ENCODE data around the gene CCDC124. TPM values are rescaled to one million over a fixed set of nuclear protein-coding genes. Genes with fewer than 3 reads are reported as not detected.

CCDC124 gene
- total and polyA plus RNA-seq, 2 experiments from 2014 or later = 19.4 to 97.7 TPM

- peak; percentile 47 for TF ChIP-seq EZH2phosphoT487 (IDR thresholded peaks at IDR 0.05; ENCODE audit: low read depth, severe bottlenecking, unreplicated experiment)
- TF ChIP-seq EZH2 (IDR thresholded peaks at IDR 0.05; ENCODE audit: borderline replicate concordance) = peak; percentile 33
- TF ChIP-seq, protein P1, sequence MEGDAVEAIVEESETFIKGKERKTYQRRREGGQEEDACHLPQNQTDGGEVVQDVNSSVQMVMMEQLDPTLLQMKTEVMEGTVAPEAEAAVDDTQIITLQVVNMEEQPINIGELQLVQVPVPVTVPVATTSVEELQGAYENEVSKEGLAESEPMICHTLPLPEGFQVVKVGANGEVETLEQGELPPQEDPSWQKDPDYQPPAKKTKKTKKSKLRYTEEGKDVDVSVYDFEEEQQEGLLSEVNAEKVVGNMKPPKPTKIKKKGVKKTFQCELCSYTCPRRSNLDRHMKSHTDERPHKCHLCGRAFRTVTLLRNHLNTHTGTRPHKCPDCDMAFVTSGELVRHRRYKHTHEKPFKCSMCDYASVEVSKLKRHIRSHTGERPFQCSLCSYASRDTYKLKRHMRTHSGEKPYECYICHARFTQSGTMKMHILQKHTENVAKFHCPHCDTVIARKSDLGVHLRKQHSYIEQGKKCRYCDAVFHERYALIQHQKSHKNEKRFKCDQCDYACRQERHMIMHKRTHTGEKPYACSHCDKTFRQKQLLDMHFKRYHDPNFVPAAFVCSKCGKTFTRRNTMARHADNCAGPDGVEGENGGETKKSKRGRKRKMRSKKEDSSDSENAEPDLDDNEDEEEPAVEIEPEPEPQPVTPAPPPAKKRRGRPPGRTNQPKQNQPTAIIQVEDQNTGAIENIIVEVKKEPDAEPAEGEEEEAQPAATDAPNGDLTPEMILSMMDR (IDR thresholded peaks at IDR 0.05; ENCODE audit: poor library complexity) = no peak
- Histone ChIP-seq H3K9me2 (replicated peaks; ENCODE audit: insufficient read depth) (no peaks in the 10 kb centered on the region), H3K27ac (peak overlapping the region; percentile 45), H3K36me3 (replicated peaks; ENCODE audit: insufficient read depth, low read depth) (no peaks in the 10 kb centered on the region), H3K4me3 (peak overlapping the region; percentile 23), H3K4me2 (peak overlapping the region; percentile 86), H4K20me1 (ENCODE audit: insufficient read depth, poor library complexity, severe bottlenecking) (no peaks in the 10 kb centered on the region), H2AFZ (no peak overlapping the region), H3K9me3 (ENCODE audit: low read depth) (no peaks in the 10 kb centered on the region), H3K4me1 (ENCODE audit: insufficient read depth) (peaks cover 36% of the 10 kb centered on the region), H3K79me2 (no peaks in the 10 kb centered on the region), H3K27me3 (peaks cover 50% of the 10 kb centered on the region)
- 4% methylated on average over 27 of the region's 33 CpGs for WGBS (ENCODE audit: low lambda C conversion rate, missing lambda C conversion rate)
- no peak for DNase-seq (ENCODE audit: low spot score)
These were observed 18.6 kb downstream of the CCDC124 start for GRCh38 chr19:17951157-17951989.

GRCh38 chr19:17951990-17952976 is 19.5 kb downstream of the CCDC124 start:
- H3K9me3 ChIP-seq (ENCODE audit: low read depth) = no peaks in the 10 kb centered on the region
- H3K36me3 ChIP-seq (replicated peaks; ENCODE audit: insufficient read depth, low read depth) = no peaks in the 10 kb centered on the region
- H2AFZ ChIP-seq = no peak overlapping the region
- no peaks in the 10 kb centered on the region for H3K79me2 ChIP-seq
- no peak for DNase-seq (ENCODE audit: low spot score)
- H3K27me3 ChIP-seq = peaks cover 50% of the 10 kb centered on the region
- H3K4me1 ChIP-seq (ENCODE audit: insufficient read depth) = peaks cover 33% of the 10 kb centered on the region
- H3K4me2 ChIP-seq = peak overlapping the region; percentile 86
- H3K27ac ChIP-seq = no peak overlapping the region
- H3K4me3 ChIP-seq = peak overlapping the region; percentile 23
- H4K20me1 ChIP-seq (ENCODE audit: insufficient read depth, poor library complexity, severe bottlenecking) = no peaks in the 10 kb centered on the region
- H3K9me2 ChIP-seq (replicated peaks; ENCODE audit: insufficient read depth) = no peaks in the 10 kb centered on the region
- TF ChIP-seq EZH2phosphoT487 (IDR thresholded peaks at IDR 0.05; ENCODE audit: low read depth, severe bottlenecking, unreplicated experiment) (no peak), EZH2 (IDR thresholded peaks at IDR 0.05; ENCODE audit: borderline replicate concordance) (peak; percentile 41)
- TF ChIP-seq, protein P1 (IDR thresholded peaks at IDR 0.05; ENCODE audit: poor library complexity) = no peak
- 4% methylated on average over 15 of the region's 68 CpGs for WGBS (ENCODE audit: low lambda C conversion rate, missing lambda C conversion rate)

DNA sequence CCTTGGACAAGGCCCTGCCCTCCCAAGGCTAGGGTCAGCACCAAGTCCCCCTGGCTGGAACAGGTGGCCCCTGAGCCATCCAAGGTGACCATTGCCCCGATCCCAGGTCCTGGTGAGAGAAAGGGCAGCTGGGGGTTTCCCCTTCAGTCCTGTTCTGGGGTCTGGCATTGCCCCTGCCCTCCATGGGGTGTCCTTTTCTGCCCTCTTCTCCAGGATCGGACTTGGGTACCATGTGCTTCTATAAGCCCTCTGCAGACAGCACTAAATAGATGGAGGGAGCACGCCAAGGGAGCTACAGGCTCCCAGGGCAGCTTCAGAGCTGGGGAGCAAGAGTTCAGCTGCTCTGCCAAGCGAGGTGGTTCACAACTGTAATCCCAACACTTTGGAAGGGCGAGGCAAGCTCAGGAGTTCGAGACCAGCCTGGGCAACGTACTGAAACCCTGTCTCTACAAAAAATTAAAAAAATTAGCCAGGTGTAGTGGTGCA is 20.5 kb downstream of the CCDC124 start:
- TF ChIP-seq, protein P1 (IDR thresholded peaks at IDR 0.05; ENCODE audit: poor library complexity) = no peak
- TF ChIP-seq EZH2phosphoT487 (IDR thresholded peaks at IDR 0.05; ENCODE audit: low read depth, severe bottlenecking, unreplicated experiment) = no peak
- Histone ChIP-seq H3K27me3 (peaks cover 50% of the 10 kb centered on the region), H3K36me3 (replicated peaks; ENCODE audit: insufficient read depth, low read depth) (no peaks in the 10 kb centered on the region), H4K20me1 (ENCODE audit: insufficient read depth, poor library complexity, severe bottlenecking) (no peaks in the 10 kb centered on the region), H3K27ac (no peak overlapping the region), H3K79me2 (no peaks in the 10 kb centered on the region), H3K9me3 (ENCODE audit: low read depth) (no peaks in the 10 kb centered on the region), H3K4me2 (no peak overlapping the region), H3K4me3 (no peak overlapping the region), H3K4me1 (ENCODE audit: insufficient read depth) (peaks cover 32% of the 10 kb centered on the region), H3K9me2 (replicated peaks; ENCODE audit: insufficient read depth) (no peaks in the 10 kb centered on the region), H2AFZ (no peak overlapping the region)
- WGBS (ENCODE audit: low lambda C conversion rate, missing lambda C conversion rate) = 77% methylated on average over 7 of the region's 7 CpGs
- DNase-seq (ENCODE audit: low spot score) = no peak
